ENCODE measurements around the gene FAM199X.

FAM199X gene

GRCh38 chrX:104141087-104141760 lies 25.0 kb upstream of the FAM199X start:
- Histone ChIP-seq H3K4me1 (ENCODE audit: insufficient read depth, low read length) (no peaks in the 10 kb centered on the region), H3K27ac (ENCODE audit: low read depth, low read length) (no peak overlapping the region), H3K4me3 (ENCODE audit: low read length) (no peak overlapping the region), H3K36me3 (ENCODE audit: insufficient read depth, low read length) (no peaks in the 10 kb centered on the region), H3K27me3 (ENCODE audit: insufficient read depth, low read length) (no peaks in the 10 kb centered on the region; the same call in 1 of the 2 replicates), H3K9me3 (ENCODE audit: insufficient read depth, low read depth, low read length) (no peaks in the 10 kb centered on the region), H3K9ac (ENCODE audit: low read depth, low read length) (no peak overlapping the region)
- WGBS = 90% methylated on average over 8 of the region's 8 CpGs

- H3K27me3 ChIP-seq (ENCODE audit: insufficient read depth, low read length) = no peaks in the 10 kb centered on the region
- H3K9ac ChIP-seq (ENCODE audit: low read depth, low read length) = no peak overlapping the region
- no peaks in the 10 kb centered on the region for H3K9me3 ChIP-seq (ENCODE audit: insufficient read depth, low read depth, low read length)
- H3K27ac ChIP-seq (ENCODE audit: low read depth, low read length) = no peak overlapping the region
- no peaks in the 10 kb centered on the region for H3K36me3 ChIP-seq (ENCODE audit: insufficient read depth, low read length)
- 49% methylated on average over 1 of the region's 1 CpG for WGBS
- no peaks in the 10 kb centered on the region for H3K4me1 ChIP-seq (ENCODE audit: insufficient read depth, low read length)
- H3K4me3 ChIP-seq (ENCODE audit: low read length) = no peak overlapping the region
Measured at GRCh38 chrX:104151037-104151436, 15.2 kb upstream of the FAM199X start.

GRCh38 chrX:104156630-104157529 lies 9.4 kb upstream of the FAM199X start, which contains the start of gene SLC25A53:
Gene SLC25A53, minus strand, starts transcription at chrX:104157009. Its CDS starts 51,752 bp downstream, at chrX:104105257.
- H3K9ac ChIP-seq (ENCODE audit: low read depth, low read length) = peak within 1 kb of the TSS; percentile 64
- H3K36me3 ChIP-seq (ENCODE audit: insufficient read depth, low read length) = no peaks in the 10 kb centered on the region
- no peaks in the 10 kb centered on the region for H3K27me3 ChIP-seq (ENCODE audit: insufficient read depth, low read length)
- no peaks in the 10 kb centered on the region; the same call in 1 of the 2 replicates for H3K4me1 ChIP-seq (ENCODE audit: insufficient read depth, low read length)
- no peaks in the 10 kb centered on the region for H3K9me3 ChIP-seq (ENCODE audit: insufficient read depth, low read depth, low read length)
- under 1% methylated on average over 43 of the region's 44 CpGs for WGBS
- peak within 1 kb of the TSS; percentile 92 for H3K4me3 ChIP-seq (ENCODE audit: low read length)
- peak within 1 kb of the TSS; percentile 82 for H3K27ac ChIP-seq (ENCODE audit: low read depth, low read length)

- H3K27ac ChIP-seq (ENCODE audit: low read depth, low read length) = peak overlapping the region; percentile 35; the same call in 1 of the 2 replicates
- WGBS = 0% methylated on average over 35 of the region's 37 CpGs
- H3K27me3 ChIP-seq (ENCODE audit: insufficient read depth, low read length) = no peaks in the 10 kb centered on the region
- peak overlapping the region; percentile 86 for H3K4me3 ChIP-seq (ENCODE audit: low read length)
- peak overlapping the region; percentile 64 for H3K9ac ChIP-seq (ENCODE audit: low read depth, low read length)
- no peaks in the 10 kb centered on the region; the same call in 1 of the 2 replicates for H3K4me1 ChIP-seq (ENCODE audit: insufficient read depth, low read length)
- no peaks in the 10 kb centered on the region for H3K36me3 ChIP-seq (ENCODE audit: insufficient read depth, low read length)
- H3K9me3 ChIP-seq (ENCODE audit: insufficient read depth, low read depth, low read length) = no peaks in the 10 kb centered on the region
Measured at GRCh38 chrX:104166735-104167436, 633 bp downstream of the FAM199X start.

- no peaks in the 10 kb centered on the region for H3K9me3 ChIP-seq (ENCODE audit: insufficient read depth, low read depth, low read length)
- no peaks in the 10 kb centered on the region for H3K27me3 ChIP-seq (ENCODE audit: insufficient read depth, low read length)
- peak overlapping the region; percentile 86; the same call in 1 of the 2 replicates for H3K4me3 ChIP-seq (ENCODE audit: low read length)
- H3K4me1 ChIP-seq (ENCODE audit: insufficient read depth, low read length) = no peaks in the 10 kb centered on the region; the same call in 1 of the 2 replicates
- no peaks in the 10 kb centered on the region for H3K36me3 ChIP-seq (ENCODE audit: insufficient read depth, low read length)
- H3K9ac ChIP-seq (ENCODE audit: low read depth, low read length) = no peak overlapping the region
- 88% methylated on average over 1 of the region's 1 CpG for WGBS
- no peak overlapping the region for H3K27ac ChIP-seq (ENCODE audit: low read depth, low read length)
Measured at GRCh38 chrX:104168127-104168526, 1.9 kb downstream of the FAM199X start.

GRCh38 chrX:104172121-104172520 lies 5.9 kb downstream of the FAM199X start:
- H3K9me3 ChIP-seq (ENCODE audit: insufficient read depth, low read depth, low read length) = no peaks in the 10 kb centered on the region
- no peak overlapping the region for H3K27ac ChIP-seq (ENCODE audit: low read depth, low read length)
- 100% methylated on average over 2 of the region's 6 CpGs for WGBS
- H3K9ac ChIP-seq (ENCODE audit: low read depth, low read length) = no peak overlapping the region
- H3K4me1 ChIP-seq (ENCODE audit: insufficient read depth, low read length) = no peaks in the 10 kb centered on the region
- H3K36me3 ChIP-seq (ENCODE audit: insufficient read depth, low read length) = peaks cover 20% of the 10 kb centered on the region; the same call in 1 of the 2 replicates
- H3K27me3 ChIP-seq (ENCODE audit: insufficient read depth, low read length) = no peaks in the 10 kb centered on the region
- no peak overlapping the region for H3K4me3 ChIP-seq (ENCODE audit: low read length)

GRCh38 chrX:104172788-104173187 lies 6.5 kb downstream of the FAM199X start:
- Histone ChIP-seq H3K4me1 (ENCODE audit: insufficient read depth, low read length) (no peaks in the 10 kb centered on the region), H3K36me3 (ENCODE audit: insufficient read depth, low read length) (peaks cover 25% of the 10 kb centered on the region; the same call in 1 of the 2 replicates), H3K4me3 (ENCODE audit: low read length) (no peak overlapping the region), H3K9me3 (ENCODE audit: insufficient read depth, low read depth, low read length) (no peaks in the 10 kb centered on the region), H3K9ac (ENCODE audit: low read depth, low read length) (no peak overlapping the region), H3K27ac (ENCODE audit: low read depth, low read length) (no peak overlapping the region), H3K27me3 (ENCODE audit: insufficient read depth, low read length) (no peaks in the 10 kb centered on the region)
- 100% methylated on average over 2 of the region's 2 CpGs for WGBS

- no peak overlapping the region for H3K4me3 ChIP-seq (ENCODE audit: low read length)
- H3K4me1 ChIP-seq (ENCODE audit: insufficient read depth, low read length) = no peaks in the 10 kb centered on the region
- no peaks in the 10 kb centered on the region for H3K9me3 ChIP-seq (ENCODE audit: insufficient read depth, low read depth, low read length)
- no peaks in the 10 kb centered on the region for H3K27me3 ChIP-seq (ENCODE audit: insufficient read depth, low read length)
- WGBS = 94% methylated on average over 3 of the region's 6 CpGs
- H3K27ac ChIP-seq (ENCODE audit: low read depth, low read length) = no peak overlapping the region
- no peak overlapping the region for H3K9ac ChIP-seq (ENCODE audit: low read depth, low read length)
- H3K36me3 ChIP-seq (ENCODE audit: insufficient read depth, low read length) = peaks cover 25% of the 10 kb centered on the region; the same call in 1 of the 2 replicates
Measured at GRCh38 chrX:104173841-104174240, 7.6 kb downstream of the FAM199X start.

GRCh38 chrX:104183685-104184084 lies 17.4 kb downstream of the FAM199X start:
- H3K4me1 ChIP-seq (ENCODE audit: insufficient read depth, low read length) = no peaks in the 10 kb centered on the region
- 95% methylated on average over 4 of the region's 4 CpGs for WGBS
- no peaks in the 10 kb centered on the region for H3K27me3 ChIP-seq (ENCODE audit: insufficient read depth, low read length)
- no peak overlapping the region for H3K4me3 ChIP-seq (ENCODE audit: low read length)
- H3K36me3 ChIP-seq (ENCODE audit: insufficient read depth, low read length) = peaks cover 23% of the 10 kb centered on the region
- no peaks in the 10 kb centered on the region for H3K9me3 ChIP-seq (ENCODE audit: insufficient read depth, low read depth, low read length)
- no peak overlapping the region for H3K27ac ChIP-seq (ENCODE audit: low read depth, low read length)
- H3K9ac ChIP-seq (ENCODE audit: low read depth, low read length) = no peak overlapping the region

- 96% methylated on average over 8 of the region's 8 CpGs for WGBS
- Histone ChIP-seq H3K9ac (ENCODE audit: low read depth, low read length) (no peak overlapping the region), H3K27ac (ENCODE audit: low read depth, low read length) (no peak overlapping the region), H3K27me3 (ENCODE audit: insufficient read depth, low read length) (no peaks in the 10 kb centered on the region), H3K9me3 (ENCODE audit: insufficient read depth, low read depth, low read length) (no peaks in the 10 kb centered on the region), H3K36me3 (ENCODE audit: insufficient read depth, low read length) (peaks cover 51% of the 10 kb centered on the region), H3K4me3 (ENCODE audit: low read length) (no peak overlapping the region), H3K4me1 (ENCODE audit: insufficient read depth, low read length) (no peaks in the 10 kb centered on the region)
Measured at GRCh38 chrX:104187931-104188330, 21.7 kb downstream of the FAM199X start.

Measured in HUES64 (cell line).